Colonic mucosa (tissue), 4 donors: ENCODE results near the gene ZNF513. TPM values are rescaled to one million over a fixed set of nuclear protein-coding genes. Genes with fewer than 3 reads are reported as not detected.

Source experiments
- DNase-seq: peaks from one replicate; pipeline ENCODE4 v3.0.0-alpha.2; 2020
- H3K27ac ChIP-seq: fragments of 200-600 bp; one replicate; pipeline ENCODE4 v1.8.0; 2021
- H3K27me3 ChIP-seq: fragments of 200-600 bp; one replicate; pipeline ENCODE4 v1.8.0; 2021
- H3K36me3 ChIP-seq: fragments of 200-600 bp; one replicate; pipeline ENCODE4 v1.8.0; 2021
- H3K4me1 ChIP-seq: fragments of 200-600 bp; one replicate; pipeline ENCODE4 v1.8.0; 2021; ENCODE audit warnings: mild to moderate bottlenecking
- H3K4me3 ChIP-seq: fragments of 200-600 bp; one replicate; pipeline ENCODE4 v1.8.0; 2021
- H3K9ac ChIP-seq, 2 donors: one replicate each; pipeline ENCODE4 v1.7.0; 2013; ENCODE audit warnings: control low read depth in 2 of 2, low read depth in 2 of 2, low read length in 2 of 2
- H3K9me3 ChIP-seq: fragments of 200-600 bp; one replicate; pipeline ENCODE4 v1.8.0; 2021
- CTCF ChIP-seq: fragments of 200-600 bp; IDR thresholded peaks from one replicate; pipeline ENCODE4 v1.8.0; 2022; ENCODE audit warnings: antibody characterized with exemption, mild to moderate bottlenecking
- intact Hi-C: fragments of 100-400 bp; cut with DNase I; formaldehyde crosslinking; loops from one replicate; pipeline ENCODE4 v1.14.1; 2022
- total RNA-seq, 2 donors: library from RNA; stranded (reverse); fragmentation: NEBNext Ultra II Directional in 1 of 2; extraction: Animal tissue kit (Norgen Biotek cat#: 25700) in 1 of 2; gene quantifications; one replicate each; pipeline ENCODE4 v1.2.1, GENCODE V29; 2021
- donor health status: healthy.
- donor health status: DM: no; HTN: no; CAD: no.
- donor health status: DM: no; HTN: no; CAD: no.

Gene ZNF513
- total RNA-seq, 2 donors from 2014 or later, result 21.7 to 24.5 TPM

GRCh38 chr2:27422958-27423357 lies 42.4 kb upstream of the ZNF513 start:
- Histone ChIP-seq H3K27ac (no peak overlapping the region), H3K36me3 (no peaks in the 10 kb centered on the region), H3K9ac (no peak overlapping the region), H3K4me1 (no peaks in the 10 kb centered on the region), H3K9me3 (no peaks in the 10 kb centered on the region), H3K27me3 (no peaks in the 10 kb centered on the region), H3K4me3 (no peak overlapping the region)
- intact Hi-C loops, result no loop called here
- no peak for TF ChIP-seq CTCF
- no peak for DNase-seq

- no peaks in the 10 kb centered on the region for H3K27me3 ChIP-seq
- no peak overlapping the region for H3K9ac ChIP-seq
- H3K36me3 ChIP-seq, result no peaks in the 10 kb centered on the region
- H3K4me1 ChIP-seq, result no peaks in the 10 kb centered on the region
- intact Hi-C loops, result no loop called here
- no peak overlapping the region for H3K27ac ChIP-seq
- no peaks in the 10 kb centered on the region for H3K9me3 ChIP-seq
- DNase-seq, result no peak
- no peak overlapping the region for H3K4me3 ChIP-seq
- TF ChIP-seq CTCF, result no peak
Measured at GRCh38 chr2:27421660-27422250, 41.2 kb upstream of the ZNF513 start.

- no peak for TF ChIP-seq CTCF
- intact Hi-C loops, result no loop called here
- no peaks in the 10 kb centered on the region for H3K9me3 ChIP-seq
Measured at GRCh38 chr2:27420996-27421395, 40.5 kb upstream of the ZNF513 start.

GRCh38 chr2:27416151-27416550 lies 35.6 kb upstream of the ZNF513 start:
- Histone ChIP-seq H3K9ac (no peak overlapping the region), H3K27me3 (no peaks in the 10 kb centered on the region), H3K36me3 (no peaks in the 10 kb centered on the region), H3K4me3 (no peak overlapping the region), H3K4me1 (no peaks in the 10 kb centered on the region), H3K27ac (no peak overlapping the region), H3K9me3 (no peaks in the 10 kb centered on the region)
- no peak for DNase-seq
- TF ChIP-seq CTCF, result no peak
- intact Hi-C loops, result no loop called here

More at GRCh38 chr2:27420996-27421395, 40.5 kb upstream of the ZNF513 start:
- Histone ChIP-seq H3K9ac (no peak overlapping the region), H3K4me1 (no peaks in the 10 kb centered on the region), H3K27me3 (no peaks in the 10 kb centered on the region), H3K4me3 (no peak overlapping the region), H3K36me3 (no peaks in the 10 kb centered on the region), H3K27ac (no peak overlapping the region)
- no peak for DNase-seq

- intact Hi-C loops, result no loop called here
- H3K9me3 ChIP-seq, result no peaks in the 10 kb centered on the region
- no peak for TF ChIP-seq CTCF
- H3K27ac ChIP-seq, result no peak overlapping the region
- H3K4me1 ChIP-seq, result peaks cover 3% of the 10 kb centered on the region
- DNase-seq, result no peak
- no peaks in the 10 kb centered on the region for H3K27me3 ChIP-seq
- no peaks in the 10 kb centered on the region for H3K36me3 ChIP-seq
- no peak overlapping the region for H3K4me3 ChIP-seq
- H3K9ac ChIP-seq, result no peak overlapping the region
Measured at GRCh38 chr2:27412419-27413152, 32.1 kb upstream of the ZNF513 start.
